IPS-20b (cell line): Measurements from ENCODE around the gene GPR42.

Experiments used
- H3K27ac ChIP-seq: one replicate; pipeline ENCODE4 v1.5.1; 2013; ENCODE audit warnings: low read length
- H3K27me3 ChIP-seq: 2 replicates; pipeline ENCODE4 v1.6.1; 2013; ENCODE audit warnings: mild to moderate bottlenecking, low read length, inconsistent platforms; ENCODE audit not compliant: insufficient read depth
- H3K36me3 ChIP-seq: 2 replicates; pipeline ENCODE4 v1.6.1; 2013; ENCODE audit warnings: low read depth, mild to moderate bottlenecking, inconsistent platforms, low read length, moderate library complexity; ENCODE audit not compliant: insufficient read depth
- H3K4me1 ChIP-seq: 2 replicates; pipeline ENCODE4 v1.6.1; 2013; ENCODE audit warnings: mild to moderate bottlenecking, control low read depth, inconsistent platforms, low read length, moderate library complexity; ENCODE audit not compliant: insufficient read depth
- H3K4me3 ChIP-seq: 2 replicates; pipeline ENCODE4 v1.5.1; 2013; ENCODE audit warnings: mild to moderate bottlenecking, low read length, inconsistent platforms
- H3K9ac ChIP-seq: 2 replicates; pipeline ENCODE4 v1.6.1; 2013; ENCODE audit warnings: low read depth, mild to moderate bottlenecking, inconsistent platforms, low read length, moderate library complexity
- H3K9me3 ChIP-seq: 2 replicates; pipeline ENCODE4 v1.6.1; 2013; ENCODE audit warnings: mild to moderate bottlenecking, low read depth, low read length, inconsistent platforms; ENCODE audit not compliant: insufficient read depth

GPR42 gene

DNA sequence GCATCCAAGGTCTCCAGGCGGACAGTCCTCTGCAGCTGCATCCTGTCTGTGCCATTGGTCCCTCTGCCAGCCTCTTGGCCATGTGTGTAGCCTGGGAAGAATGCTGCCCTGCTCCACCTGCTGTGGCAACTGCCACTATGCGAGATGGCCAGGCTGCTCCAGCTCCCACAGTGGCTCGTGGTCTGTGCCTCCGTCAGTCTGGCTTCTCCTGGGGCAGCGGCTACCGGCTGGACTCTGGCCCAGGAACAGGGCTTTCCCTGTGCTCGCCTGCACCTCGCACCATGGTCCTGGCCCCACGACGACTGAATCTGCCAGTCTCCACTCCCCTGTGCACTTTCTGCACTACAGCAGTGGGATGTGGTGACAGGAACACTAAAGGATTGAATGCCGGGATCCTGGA, 50.5 kb downstream of the GPR42 start:
- Histone ChIP-seq H3K9me3 (no peaks in the 10 kb centered on the region), H3K27ac (no peak overlapping the region), H3K4me3 (no peak overlapping the region), H3K4me1 (no peaks in the 10 kb centered on the region), H3K36me3 (no peaks in the 10 kb centered on the region), H3K27me3 (peaks cover 10% of the 10 kb centered on the region; the same call in 1 of the 2 replicates), H3K9ac (no peak overlapping the region)
